KBM-7 (cell line): ENCODE results near the gene ARHGAP23.
A peak's percentile ranks its signal among the peaks of the same experiment; 100 is the strongest.

Experiments used
- DNase-seq: peaks from one replicate; pipeline ENCODE4 v3.0.0-alpha.2; 2015
- in situ Hi-C: fragments of 300-500 bp; cut with MboI; formaldehyde crosslinking; loops from 2 replicates; pipeline ENCODE4 v1.14.3; 2020; ENCODE audit warnings: low sequenced_read_pairs, low pct_unique_long_range_greater_than_20kb, mixed read lengths

ARHGAP23 gene

DNA sequence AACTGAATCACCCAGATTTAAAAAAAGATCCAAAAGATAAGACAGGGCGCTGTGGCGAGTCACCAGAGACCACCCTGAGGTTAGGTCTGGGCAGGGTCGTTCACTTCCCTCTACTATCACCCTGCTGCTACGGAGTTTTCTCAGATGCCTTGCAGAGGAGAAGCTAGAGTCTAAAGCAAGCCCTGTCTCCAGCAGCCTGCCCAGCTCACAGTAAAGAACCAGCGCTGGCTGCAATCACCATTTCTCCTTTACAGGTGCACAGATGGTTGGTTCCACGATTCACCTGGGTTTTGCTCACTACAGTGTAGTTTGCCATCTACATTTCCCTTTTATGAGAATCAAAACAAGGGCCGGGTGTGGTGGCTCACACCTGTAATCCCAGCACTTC, 106.2 kb downstream of the ARHGAP23 start:
- DNase-seq: no peak
- in situ Hi-C loops: no loop called here

DNA sequence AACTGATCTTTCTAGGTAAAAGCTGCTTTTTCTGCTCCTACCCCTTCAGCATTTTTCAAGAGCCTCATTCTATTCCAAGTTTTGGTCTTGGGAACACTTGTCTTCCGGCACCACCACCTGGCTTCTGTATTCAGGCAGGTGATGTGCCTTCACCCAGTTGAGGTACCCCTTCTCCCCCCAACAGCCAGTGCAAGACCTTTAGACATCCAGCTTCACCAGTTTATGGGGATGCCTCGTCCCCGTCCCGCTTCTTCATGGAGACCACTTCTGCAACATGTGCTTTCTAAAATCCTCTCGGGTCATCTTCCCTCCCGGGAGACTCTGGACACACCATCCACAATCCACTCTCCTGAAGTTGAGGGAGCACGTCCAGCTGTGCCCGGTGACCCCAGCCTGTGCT, 107.6 kb downstream of the ARHGAP23 start:
- in situ Hi-C loops: no loop called here
- DNase-seq: no peak

DNA sequence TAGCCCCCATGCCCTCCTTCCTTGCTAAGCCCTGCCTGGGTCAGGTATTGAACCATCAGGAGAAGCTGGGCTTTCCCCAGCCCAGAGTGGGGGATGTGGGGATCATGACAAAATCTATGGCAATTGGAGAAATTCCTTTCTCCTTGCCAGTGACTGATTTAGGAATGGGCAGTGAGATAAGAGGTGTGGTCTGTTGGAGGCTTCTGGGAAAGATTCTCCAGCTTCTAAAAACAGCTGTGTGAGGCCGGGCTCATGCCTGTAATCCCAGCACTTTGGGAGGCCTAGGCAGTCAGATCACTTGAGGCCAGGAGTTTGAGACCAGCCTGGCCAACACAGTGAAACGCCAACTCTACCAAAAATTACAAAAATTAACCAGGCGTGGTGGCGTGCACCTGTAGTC, 108.4 kb downstream of the ARHGAP23 start:
- in situ Hi-C loops: no loop called here
- DNase-seq: no peak

GRCh38 chr17:38538906-38539305, 110.6 kb downstream of the ARHGAP23 start:
- no peak for DNase-seq
- in situ Hi-C loops: no loop called here

GRCh38 chr17:38539386-38539785, 111.1 kb downstream of the ARHGAP23 start:
- in situ Hi-C loops: no loop called here
- no peak for DNase-seq

DNA sequence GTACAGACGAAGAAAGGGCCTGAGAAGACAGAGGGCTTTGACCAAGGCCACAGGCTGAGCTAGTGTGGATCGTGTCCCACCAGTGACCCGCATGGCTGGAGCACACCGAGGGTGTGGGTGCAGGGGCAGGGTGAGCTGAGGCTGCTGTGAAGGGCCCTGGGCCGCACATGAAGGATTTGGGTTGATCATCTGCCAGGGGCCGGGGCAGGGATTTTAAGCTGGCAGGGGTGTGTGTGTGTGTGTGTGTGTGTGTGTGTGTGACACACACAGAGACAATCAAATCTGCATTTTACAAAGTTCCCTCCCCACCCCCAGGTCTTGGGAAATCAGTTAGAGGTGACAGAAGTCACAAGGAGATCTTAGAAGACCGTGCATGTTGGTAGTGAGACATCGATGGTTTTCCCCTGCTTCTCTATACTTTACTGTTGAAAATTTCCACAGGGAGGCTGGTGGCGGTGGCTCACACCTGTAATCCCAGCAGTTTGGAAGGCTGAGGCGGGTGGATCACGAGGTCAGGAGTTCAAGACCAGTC, 112.3 kb downstream of the ARHGAP23 start:
- DNase-seq: no peak
- in situ Hi-C loops: no loop called here

- no peak for DNase-seq
- in situ Hi-C loops: no loop called here
Observed at GRCh38 chr17:38541281-38541680, 113.0 kb downstream of the ARHGAP23 start.

- in situ Hi-C loops: no loop called here
- no peak for DNase-seq
Observed at GRCh38 chr17:38542286-38542685, 114.0 kb downstream of the ARHGAP23 start.

DNA sequence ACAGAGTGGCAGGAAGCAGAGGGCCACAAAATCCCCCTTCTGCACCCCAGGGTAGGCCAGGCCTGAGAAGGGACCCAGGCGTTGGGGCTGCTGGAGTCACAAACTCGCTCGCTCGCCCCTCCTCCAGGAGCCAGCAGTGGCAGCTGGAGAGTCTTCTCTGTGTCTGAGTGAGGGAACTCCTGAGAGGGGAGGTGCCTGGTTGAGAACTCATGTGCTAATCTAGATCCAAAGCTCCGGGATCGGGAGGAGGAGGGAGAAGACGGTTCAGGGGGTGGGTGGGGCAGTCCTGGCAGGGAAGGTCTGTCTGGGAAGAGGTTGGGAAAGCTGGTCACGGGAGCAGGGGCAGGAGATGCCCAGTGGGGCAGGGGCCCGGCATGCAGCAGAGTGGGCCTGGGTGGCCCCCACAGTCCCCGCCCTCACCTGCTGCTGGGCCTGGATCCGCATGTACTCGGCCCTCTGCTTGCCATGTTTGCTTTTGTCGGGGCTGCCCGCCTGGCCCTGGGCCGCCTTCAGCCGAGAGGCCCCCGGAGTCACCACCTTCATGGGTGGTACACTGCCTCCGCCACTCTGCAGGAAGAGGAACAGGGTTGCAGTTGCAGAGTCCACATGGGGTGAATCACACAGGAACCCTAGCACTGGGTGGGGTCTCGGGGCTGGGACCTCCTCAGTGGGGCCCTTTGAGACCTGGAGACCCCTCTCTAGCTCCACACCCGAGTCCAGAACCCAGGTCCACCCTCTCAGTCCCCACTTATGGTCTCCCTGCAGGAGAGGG, 115.3 kb downstream of the ARHGAP23 start:
- no peak for DNase-seq
- in situ Hi-C loops: no loop called here

DNA sequence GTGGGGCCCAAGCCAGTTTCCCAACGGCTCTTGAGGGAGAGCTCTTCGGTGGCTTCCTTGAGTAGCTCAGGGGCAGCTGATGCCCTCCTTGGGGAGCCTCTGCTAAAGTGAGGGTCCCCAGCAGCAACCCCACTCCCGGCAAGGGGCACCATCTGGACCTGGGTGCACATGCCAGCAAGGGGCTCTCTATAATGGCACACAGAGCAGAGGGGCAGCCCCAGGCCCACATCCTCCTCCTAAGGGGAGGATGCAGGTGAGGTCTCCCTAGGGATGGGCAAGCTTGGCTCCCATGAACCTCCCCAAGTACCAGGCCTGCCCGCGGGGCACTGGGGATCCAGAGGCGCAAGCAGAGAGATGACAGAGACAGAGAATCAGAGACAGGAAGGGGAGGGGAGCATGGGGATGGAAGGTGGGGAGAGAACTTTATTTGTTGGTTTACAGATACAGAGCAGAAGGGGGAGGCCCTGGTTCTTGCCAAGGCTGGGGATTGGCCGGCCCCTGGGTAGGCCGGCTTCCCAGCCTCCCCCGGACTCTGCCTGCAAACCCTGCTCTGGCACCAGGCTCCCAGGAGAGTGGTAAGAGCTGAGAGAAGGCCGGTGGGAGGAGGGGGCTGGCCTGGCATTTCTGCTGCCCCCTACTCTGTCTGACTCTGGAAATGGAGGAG, 116.0 kb downstream of the ARHGAP23 start:
- DNase-seq: no peak
- in situ Hi-C loops: no loop called here

GRCh38 chr17:38544839-38545209, 116.6 kb downstream of the ARHGAP23 start:
- in situ Hi-C loops: no loop called here
- no peak for DNase-seq

DNA sequence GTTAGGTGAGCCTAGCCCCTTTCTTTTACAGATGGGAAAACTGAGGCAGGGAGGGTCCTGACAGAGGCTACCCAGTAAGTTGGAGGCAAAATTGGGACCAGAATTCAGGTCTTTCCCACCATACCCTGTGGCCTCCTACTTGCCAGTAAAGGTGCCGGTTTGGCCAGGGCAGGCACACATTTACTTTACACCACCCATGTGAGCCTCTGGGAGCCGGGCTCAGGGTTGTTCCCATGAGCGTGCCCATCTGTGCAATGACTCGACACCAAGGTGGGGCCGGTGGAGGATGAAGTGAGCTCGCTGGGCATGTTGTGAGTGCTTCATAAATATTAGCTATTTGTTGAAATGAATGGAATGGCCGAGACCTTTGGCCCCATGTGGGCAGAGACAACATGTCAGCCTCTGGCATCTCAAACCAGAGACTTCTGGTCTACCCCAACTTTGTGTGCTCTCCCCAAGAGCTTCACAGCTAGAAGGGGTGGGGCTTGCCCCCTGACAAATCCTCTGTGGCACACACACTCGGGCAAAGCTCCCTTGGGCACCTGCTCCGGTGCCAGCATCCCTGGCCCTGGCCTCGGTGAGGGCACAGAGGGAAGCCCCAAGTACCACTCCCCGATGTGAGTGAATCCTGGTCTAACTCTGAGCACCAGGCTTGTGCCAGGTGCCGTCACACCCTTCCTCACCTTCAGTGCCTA, 117.4 kb downstream of the ARHGAP23 start:
- DNase-seq: no peak
- in situ Hi-C loops: no loop called here

DNA sequence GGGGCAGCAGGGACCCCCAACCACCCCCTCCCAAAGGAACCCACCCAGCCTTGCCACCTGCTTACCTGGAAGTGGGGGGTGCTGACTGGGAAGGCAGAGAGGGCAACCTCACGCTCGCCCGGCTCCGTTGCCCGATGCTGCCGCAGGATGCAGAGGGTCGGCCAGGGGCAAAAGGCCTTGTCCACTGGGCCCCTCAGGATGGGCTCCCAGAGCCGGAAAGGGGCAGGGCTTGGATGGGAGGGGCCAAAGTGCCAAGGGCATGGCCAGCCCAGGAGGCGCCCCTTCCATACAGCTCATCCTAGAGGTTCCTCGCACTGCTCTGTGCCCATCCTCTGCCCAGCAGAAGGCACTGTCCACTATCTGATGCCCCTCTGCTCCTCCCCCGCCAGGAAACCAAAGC, 118.1 kb downstream of the ARHGAP23 start:
- in situ Hi-C loops: no loop called here
- DNase-seq: no peak

- in situ Hi-C loops: no loop called here
- DNase-seq: peak; percentile 43
Observed at GRCh38 chr17:38547444-38547843, 119.2 kb downstream of the ARHGAP23 start.

- in situ Hi-C loops: no loop called here
- no peak for DNase-seq
Observed at GRCh38 chr17:38549285-38549684, 121.0 kb downstream of the ARHGAP23 start.

DNA sequence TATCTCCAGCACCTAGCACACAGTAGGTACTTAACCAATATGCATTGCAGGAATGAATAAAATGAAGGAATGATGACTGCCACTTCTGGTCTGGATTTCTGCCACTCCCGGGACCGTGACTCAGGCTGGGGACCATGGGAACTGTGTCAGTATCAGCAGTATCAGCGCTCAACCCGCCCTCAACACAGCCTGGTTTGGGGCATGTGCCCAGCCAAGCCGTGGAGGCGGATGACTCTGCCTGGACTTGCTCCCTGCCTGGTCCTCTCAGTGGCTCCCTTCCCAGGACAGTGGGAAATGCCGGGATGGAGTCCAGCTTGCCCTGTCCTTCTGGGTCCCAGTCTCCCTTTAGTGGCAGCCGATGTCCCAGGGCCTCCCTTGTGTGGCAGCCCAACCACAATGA, 122.4 kb downstream of the ARHGAP23 start:
- in situ Hi-C loops: no loop called here
- no peak for DNase-seq

DNA sequence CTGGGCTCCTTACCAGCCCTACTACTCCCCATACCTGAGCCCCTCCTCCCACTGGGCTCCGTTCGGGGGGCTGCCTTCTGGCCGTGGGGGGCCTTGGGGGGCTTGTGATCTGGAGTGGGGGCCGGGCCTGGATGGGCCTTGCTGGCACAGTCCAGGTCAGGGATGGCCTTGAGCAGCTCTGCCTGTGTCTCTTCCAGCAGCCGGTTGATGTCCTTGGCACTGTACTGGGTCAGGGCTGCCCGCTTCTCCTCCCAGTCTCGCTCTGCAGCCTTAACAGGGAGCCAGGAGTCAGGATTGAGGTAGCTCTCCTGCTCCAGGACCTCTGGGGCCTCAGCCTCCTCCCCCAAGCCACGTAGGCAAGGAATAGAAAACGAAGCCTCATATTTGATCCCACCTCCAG, 122.9 kb downstream of the ARHGAP23 start:
- in situ Hi-C loops: no loop called here
- no peak for DNase-seq

GRCh38 chr17:38552343-38552742, 124.1 kb downstream of the ARHGAP23 start:
- in situ Hi-C loops: no loop called here

DNA sequence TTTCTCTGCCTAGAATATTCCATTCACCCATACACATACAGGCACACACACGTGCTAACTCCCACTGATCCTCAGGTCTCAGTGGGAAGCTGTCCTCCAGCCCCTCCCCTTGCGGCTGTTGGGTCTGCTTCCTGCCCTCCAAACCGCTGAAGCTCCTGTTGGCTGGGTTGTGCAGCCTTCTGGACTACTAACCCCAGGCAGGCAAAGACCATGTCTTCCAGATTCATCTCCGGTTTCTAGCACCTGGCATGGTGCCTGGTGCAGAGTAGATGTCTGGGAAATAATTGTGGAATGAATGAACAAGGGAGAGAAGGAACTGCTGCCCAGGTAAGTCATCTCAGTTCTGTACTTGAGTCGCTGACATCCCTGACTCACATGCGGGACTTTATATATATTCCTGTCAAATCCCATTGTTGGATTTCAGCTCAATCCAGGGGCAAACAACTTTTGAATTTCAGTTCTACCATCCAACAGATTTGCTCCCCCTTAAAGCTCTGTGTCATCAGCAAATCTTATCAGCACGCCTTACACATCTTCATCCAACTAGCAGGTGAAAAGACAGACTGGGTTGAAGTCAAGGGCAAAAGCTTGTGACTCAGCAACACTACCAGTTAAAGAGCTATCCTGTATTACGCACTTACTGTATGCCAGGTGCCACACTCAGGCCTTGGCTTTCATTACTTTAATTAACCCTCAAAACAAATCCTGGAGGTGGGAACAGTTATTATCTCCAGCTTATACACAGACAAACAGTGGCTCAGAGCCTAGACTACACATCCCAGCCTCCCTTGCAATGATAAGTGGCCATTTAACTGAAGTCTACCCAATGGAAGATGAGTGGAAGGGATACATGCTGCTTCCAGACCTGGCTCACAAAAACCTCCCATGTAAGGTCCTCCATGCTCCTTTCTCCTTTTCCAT, 126.4 kb downstream of the ARHGAP23 start:
- peak; percentile 61 for DNase-seq
- in situ Hi-C loops: no loop called here

More at GRCh38 chr17:38552343-38552742, 124.1 kb downstream of the ARHGAP23 start:
- DNase-seq: no peak
